H1 (cell line): ENCODE measurements around the gene NAP1L5. TPM values are rescaled to one million over a fixed set of nuclear protein-coding genes. Genes with fewer than 3 reads are reported as not detected.

ENCODE experiments used
- CTCF ChIA-PET: fragments of 300-600 bp; sonication (Branson Sonifier 250); formaldehyde crosslinking; loops from one replicate; lab custom pipeline; 2021; ENCODE audit not compliant: partially characterized antibody; lab: Charles Lee
- POLR2A ChIA-PET: fragments of 300-600 bp; sonication (Branson Sonifier 250); formaldehyde crosslinking; loops from one replicate; lab custom pipeline; 2021; ENCODE audit warnings: inconsistent platforms; ENCODE audit not compliant: partially characterized antibody; lab: Charles Lee
- DNase-seq, 2 experiments: peaks; one replicate each; pipeline versions ENCODE4 v3.0.0 to v3.0.0-alpha.2; 2010 to 2022; ENCODE audit warnings: low spot score in 2 of 2, low read depth in 1 of 2, mixed read lengths in 1 of 2
- FAIRE-seq: peaks from 2 replicates; lab custom pipeline; 2011; peaks lifted over from hg19 to GRCh38; lab: Jason Lieb, UNC
- H2AFZ ChIP-seq: 2 replicates; pipeline ENCODE4 v1.8.1; 2012; ENCODE audit warnings: low read length, inconsistent platforms
- H2AK5ac ChIP-seq: 2 replicates; pipeline ENCODE4 v1.6.1; 2013; ENCODE audit warnings: low read depth, low read length
- H2BK120ac ChIP-seq: replicated peaks from 2 replicates; pipeline ENCODE3; 2013; ENCODE audit warnings: low read depth, low read length, inconsistent platforms
- H2BK12ac ChIP-seq: 2 replicates; pipeline ENCODE4 v1.6.1; 2013; ENCODE audit warnings: low read depth, low read length
- H2BK15ac ChIP-seq: 2 replicates; pipeline ENCODE4 v1.6.1; 2013; ENCODE audit warnings: low read length
- H2BK20ac ChIP-seq: 2 replicates; pipeline ENCODE4 v1.6.1; 2013; ENCODE audit warnings: low read length
- H2BK5ac ChIP-seq: 2 replicates; pipeline ENCODE4 v1.6.1; 2013; ENCODE audit warnings: low read depth, low read length
- H3K14ac ChIP-seq: 2 replicates; pipeline ENCODE4 v1.6.1; 2013; ENCODE audit warnings: inconsistent platforms; ENCODE audit not compliant: insufficient read length
- H3K18ac ChIP-seq: 2 replicates; pipeline ENCODE4 v1.6.1; 2013; ENCODE audit warnings: low read length; ENCODE audit errors: extremely low read depth
- H3K23ac ChIP-seq: 2 replicates; pipeline ENCODE4 v1.6.1; 2013; ENCODE audit warnings: inconsistent platforms; ENCODE audit not compliant: insufficient read length
- H3K23me2 ChIP-seq: 2 replicates; pipeline ENCODE4 v1.6.1; 2013; ENCODE audit warnings: low read depth, low read length
- H3K27ac ChIP-seq: 2 replicates; pipeline ENCODE4 v1.6.1; 2011; ENCODE audit warnings: low read depth, low read length, inconsistent platforms
- H3K27me3 ChIP-seq, 4 experiments: replicated peaks in 1 of 4; 1 replicate in 1 of 4; 2 replicates in 3 of 4; pipeline versions ENCODE4 v1.6.1 to v1.8.1; 2011 to 2013; ENCODE audit warnings: low read length in 3 of 4, mild to moderate bottlenecking in 3 of 4, inconsistent platforms in 2 of 4, mixed read lengths in 2 of 4, moderate library complexity in 1 of 4; ENCODE audit not compliant: control insufficient read depth in 3 of 4, insufficient read depth in 3 of 4; ENCODE audit errors: extremely low read depth in 1 of 4
- H3K36me3 ChIP-seq, 4 experiments: 2 replicates each; pipeline versions ENCODE4 v1.6.1 to v1.8.1; 2011 to 2013; ENCODE audit warnings: mild to moderate bottlenecking in 4 of 4, low read length in 3 of 4, moderate library complexity in 2 of 4, control low read depth in 1 of 4, inconsistent platforms in 1 of 4; ENCODE audit not compliant: insufficient read depth in 4 of 4, control insufficient read depth in 2 of 4
- H3K4ac ChIP-seq: replicated peaks from 2 replicates; pipeline ENCODE3; 2013; ENCODE audit warnings: low read length, low read depth, mixed read lengths, inconsistent platforms; ENCODE audit not compliant: insufficient read length
- H3K4me1 ChIP-seq, 4 experiments: replicated peaks in 1 of 4; 1 replicate in 1 of 4; 2 replicates in 3 of 4; pipeline versions ENCODE4 v1.6.1 to v1.8.1; 2011 to 2013; ENCODE audit warnings: low read length in 3 of 4, inconsistent platforms in 2 of 4, mixed read lengths in 1 of 4; ENCODE audit not compliant: insufficient read depth in 4 of 4, control insufficient read depth in 3 of 4
- H3K4me2 ChIP-seq, 2 experiments: 2 replicates each; pipeline versions ENCODE4 v1.6.1 to v1.8.1; 2011 to 2013; ENCODE audit warnings: low read depth in 2 of 2, low read length in 2 of 2, control low read depth in 1 of 2, inconsistent platforms in 1 of 2, mild to moderate bottlenecking in 1 of 2; ENCODE audit not compliant: insufficient read depth in 1 of 2
- H3K4me3 ChIP-seq, 4 experiments: fragments of 200-600, 300-600 bp in 1 of 4; sonication (generic), shearing (Covaris generic), sonication (Bioruptor Twin) in 1 of 4; 2 replicates each; pipeline versions ENCODE4 v1.5.1 to v1.8.1; 2011 to 2016; ENCODE audit warnings: low read length in 4 of 4, low read depth in 3 of 4, control low read depth in 2 of 4, inconsistent platforms in 2 of 4, mild to moderate bottlenecking in 2 of 4, mixed read lengths in 1 of 4, moderate library complexity in 1 of 4; ENCODE audit not compliant: insufficient read depth in 2 of 4; ENCODE audit errors: extremely low read depth in 1 of 4
- H3K56ac ChIP-seq: replicated peaks from 2 replicates; pipeline ENCODE3; 2013; ENCODE audit warnings: low read depth, mild to moderate bottlenecking, mixed read lengths, low read length, inconsistent platforms; ENCODE audit not compliant: insufficient read length
- H3K79me1 ChIP-seq: 2 replicates; pipeline ENCODE4 v1.6.1; 2013; ENCODE audit warnings: low read depth, low read length, control low read depth
- H3K79me2 ChIP-seq, 2 experiments: 2 replicates each; pipeline versions ENCODE4 v1.6.1 to v1.8.1; 2012 to 2013; ENCODE audit warnings: low read length in 2 of 2, mild to moderate bottlenecking in 2 of 2, inconsistent platforms in 1 of 2; ENCODE audit not compliant: insufficient read depth in 2 of 2, control insufficient read depth in 1 of 2
- H3K9ac ChIP-seq, 4 experiments: replicated peaks in 1 of 4; 1 replicate in 1 of 4; 2 replicates in 3 of 4; pipeline versions ENCODE4 v1.6.1 to v1.8.1; 2011 to 2013; ENCODE audit warnings: low read depth in 3 of 4, low read length in 3 of 4, control low read depth in 2 of 4, mild to moderate bottlenecking in 2 of 4, moderate library complexity in 2 of 4, inconsistent platforms in 1 of 4; ENCODE audit errors: extremely low read depth in 1 of 4
- H3K9me3 ChIP-seq, 2 experiments: 2 replicates each; pipeline versions ENCODE4 v1.6.1 to v1.8.1; 2012 to 2013; ENCODE audit warnings: mild to moderate bottlenecking in 2 of 2, moderate library complexity in 2 of 2, control low read depth in 1 of 2, inconsistent platforms in 1 of 2, low read depth in 1 of 2, low read length in 1 of 2, mixed read lengths in 1 of 2; ENCODE audit not compliant: insufficient read depth in 2 of 2
- H4K20me1 ChIP-seq, 2 experiments: replicated peaks in 1 of 2; 2 replicates each; pipeline versions ENCODE3 to v1.8.1; 2011 to 2013; ENCODE audit warnings: inconsistent platforms in 2 of 2, low read length in 2 of 2, mild to moderate bottlenecking in 1 of 2; ENCODE audit not compliant: insufficient read depth in 2 of 2, control insufficient read depth in 1 of 2
- H4K5ac ChIP-seq: 2 replicates; pipeline ENCODE4 v1.6.1; 2013; ENCODE audit warnings: low read length, low read depth, mixed read lengths, inconsistent platforms; ENCODE audit not compliant: insufficient read length
- H4K8ac ChIP-seq: 2 replicates; pipeline ENCODE4 v1.8.0; 2013; ENCODE audit warnings: mild to moderate bottlenecking, moderate library complexity, low read length, inconsistent platforms; ENCODE audit not compliant: insufficient read depth; ENCODE audit errors: extremely low read depth
- H4K91ac ChIP-seq: replicated peaks from 2 replicates; pipeline ENCODE3; 2013; ENCODE audit warnings: low read length, mixed read lengths, inconsistent platforms; ENCODE audit not compliant: insufficient read length
- KDM5A ChIP-seq: fragments of 200-600 bp; IDR thresholded peaks from 2 replicates; pipeline ENCODE4 v1.7.1; 2012; ENCODE audit warnings: mild to moderate bottlenecking, low read length, inconsistent platforms, mixed read lengths
- SAP30 ChIP-seq: fragments of 300-600 bp; sonication (generic); IDR thresholded peaks from 2 replicates; pipeline ENCODE4 v1.7.1; 2012; ENCODE audit warnings: low read length, moderate library complexity, mild to moderate bottlenecking, inconsistent platforms; ENCODE audit not compliant: insufficient read depth, insufficient replicate concordance
- YY1 ChIP-seq: IDR thresholded peaks from 2 replicates; pipeline ENCODE4 v1.6.1; 2011; ENCODE audit warnings: low read depth, mild to moderate bottlenecking, low read length
- WGBS, 2 experiments: shearing (Covaris generic) in 1 of 2; methylation state at CpG; one replicate each; pipeline versions ENCODE4 v1.1.6 to v1.1.7; 2013 to 2015; ENCODE audit warnings: low lambda C conversion rate in 2 of 2, mixed read lengths in 2 of 2, inconsistent platforms in 1 of 2, low coverage in 1 of 2, missing lambda C conversion rate in 1 of 2; ENCODE audit not compliant: insufficient replicate concordance in 2 of 2, insufficient coverage in 1 of 2, insufficient read length in 1 of 2; ENCODE audit errors: extremely low coverage in 1 of 2, missing lambda C conversion rate in 1 of 2; 5-methylcytosine and 5-hydroxymethylcytosine counted together
- polyA plus RNA-seq, 7 experiments: library from polyadenylated mRNA; depleted of rRNA in 3 of 7; stranded (reverse) in 5 of 7; unstranded in 2 of 7; fragments of >200 nt in 5 of 7; fragments of 200-250 nt in 2 of 7; gene quantifications; 1 replicate in 5 of 7; 2 replicates in 1 of 7; 4 replicates in 1 of 7; pipeline versions ENCODE4 v1.2.1 to v1.2.3, GENCODE V29; 2011 to 2013; ENCODE audit warnings: missing spikeins in 2 of 7, mixed read lengths in 2 of 7
- total RNA-seq: library from RNA; stranded (reverse); fragmentation: NEBNext Ultra II Directional; extraction: Animal tissue kit (Norgen Biotek cat#: 25700); gene quantifications from 2 replicates; pipeline ENCODE4 v1.2.1, GENCODE V29; 2021
- TF ChIP-seq, protein P1 (sequence below), 3 experiments: IDR thresholded peaks; 1 replicate in 2 of 3; 2 replicates in 1 of 3; pipeline versions ENCODE4 v1.5.1 to v1.6.1; 2011; ENCODE audit warnings: low read length in 3 of 3, mild to moderate bottlenecking in 3 of 3, inconsistent platforms in 2 of 3, low read depth in 1 of 3, moderate library complexity in 1 of 3; ENCODE audit not compliant: insufficient read depth in 1 of 3; ENCODE audit errors: control extremely low read depth in 1 of 3

Gene NAP1L5
- total and polyA plus RNA-seq, 2 of the 8 experiments (the other 6 are each of a cell fraction or from before 2014, with no cell fraction given) = 1.3 to 2.7 TPM

DNA sequence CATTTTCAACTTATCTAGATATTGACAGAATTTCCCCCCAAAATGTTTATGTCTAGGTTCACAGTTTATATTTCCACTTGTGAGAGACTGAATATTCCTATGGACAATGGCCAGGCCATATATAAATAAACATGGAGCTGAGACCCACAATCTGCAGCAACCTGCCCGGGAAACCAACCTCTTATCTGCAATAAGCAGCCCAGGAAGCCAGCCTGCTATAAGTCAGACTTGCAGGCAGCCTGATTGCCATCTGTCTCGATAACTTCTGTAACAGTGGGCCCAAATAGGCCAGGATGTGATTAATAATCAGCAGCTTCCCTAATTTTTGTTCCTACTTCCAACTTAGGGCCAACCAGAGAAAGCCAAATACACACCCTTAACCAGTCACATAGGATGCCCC lies 5.2 kb upstream of the NAP1L5 start:
- no peak overlapping the region for H3K9ac ChIP-seq
- no peak overlapping the region for H3K18ac ChIP-seq
- no peak overlapping the region for H3K23ac ChIP-seq
- H2AFZ ChIP-seq = no peak overlapping the region
- H3K4me2 ChIP-seq = no peak overlapping the region
- no peaks in the 10 kb centered on the region for H3K9me3 ChIP-seq
- H4K91ac ChIP-seq = no peak overlapping the region
- CTCF ChIA-PET = interaction anchor here (1.3 kb wide), 1 partner anchor 50 kb away, joined by 3 read pairs; no protein-coding TSS in a partner anchor
- DNase-seq (no peak), FAIRE-seq (no peak)
- H3K4me1 ChIP-seq = no peaks in the 10 kb centered on the region; a peak in 1 of 7 replicates
- no peak overlapping the region for H4K5ac ChIP-seq
- no peaks in the 10 kb centered on the region for H4K20me1 ChIP-seq
- H4K8ac ChIP-seq = no peak overlapping the region
- POLR2A ChIA-PET = interaction anchor here (1.3 kb wide), 1 partner anchor 111 kb away, joined by 3 read pairs; the partner anchor contains the start of gene HERC3
- H3K14ac ChIP-seq = no peak overlapping the region
- H2BK5ac ChIP-seq = no peak overlapping the region
- no peak overlapping the region for H2AK5ac ChIP-seq
- no peaks in the 10 kb centered on the region for H3K79me2 ChIP-seq
- H3K36me3 ChIP-seq = no peaks in the 10 kb centered on the region
- H3K27me3 ChIP-seq = peaks cover 0 to 4% (median 1%) of the 10 kb centered on the region in 4 experiments; a peak in 3 of 7 replicates
- no peak overlapping the region for H3K56ac ChIP-seq
- no peak overlapping the region for H3K4ac ChIP-seq
- no peak overlapping the region for H2BK12ac ChIP-seq
- no peak overlapping the region for H3K27ac ChIP-seq
- H3K4me3 ChIP-seq = no peak overlapping the region
- no peaks in the 10 kb centered on the region for H3K79me1 ChIP-seq
- TF ChIP-seq SAP30 (no peak), KDM5A (no peak), YY1 (no peak)
- TF ChIP-seq, protein P1, sequence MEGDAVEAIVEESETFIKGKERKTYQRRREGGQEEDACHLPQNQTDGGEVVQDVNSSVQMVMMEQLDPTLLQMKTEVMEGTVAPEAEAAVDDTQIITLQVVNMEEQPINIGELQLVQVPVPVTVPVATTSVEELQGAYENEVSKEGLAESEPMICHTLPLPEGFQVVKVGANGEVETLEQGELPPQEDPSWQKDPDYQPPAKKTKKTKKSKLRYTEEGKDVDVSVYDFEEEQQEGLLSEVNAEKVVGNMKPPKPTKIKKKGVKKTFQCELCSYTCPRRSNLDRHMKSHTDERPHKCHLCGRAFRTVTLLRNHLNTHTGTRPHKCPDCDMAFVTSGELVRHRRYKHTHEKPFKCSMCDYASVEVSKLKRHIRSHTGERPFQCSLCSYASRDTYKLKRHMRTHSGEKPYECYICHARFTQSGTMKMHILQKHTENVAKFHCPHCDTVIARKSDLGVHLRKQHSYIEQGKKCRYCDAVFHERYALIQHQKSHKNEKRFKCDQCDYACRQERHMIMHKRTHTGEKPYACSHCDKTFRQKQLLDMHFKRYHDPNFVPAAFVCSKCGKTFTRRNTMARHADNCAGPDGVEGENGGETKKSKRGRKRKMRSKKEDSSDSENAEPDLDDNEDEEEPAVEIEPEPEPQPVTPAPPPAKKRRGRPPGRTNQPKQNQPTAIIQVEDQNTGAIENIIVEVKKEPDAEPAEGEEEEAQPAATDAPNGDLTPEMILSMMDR (IDR thresholded peaks at IDR 0.05; ENCODE audit: control extremely low read depth in 1 of 3, insufficient read depth in 1 of 3, low read depth in 1 of 3, low read length in 3 of 3) = no peak
- H2BK20ac ChIP-seq = no peak overlapping the region
- H2BK15ac ChIP-seq = no peak overlapping the region
- 0 out of 2 replicates have a peak, but pooled peaks cover 3% of the 10 kb centered on the region for H3K23me2 ChIP-seq
- no peak overlapping the region for H2BK120ac ChIP-seq
- 85% methylated on average over 2 of the region's 2 CpGs; no CpG with 5 or more reads in 1 of the 2 experiments for WGBS, 2 experiments
